PC-3 (cell line): ENCODE measurements around the gene IGFL2. TPM values are rescaled to one million over a fixed set of nuclear protein-coding genes. Genes with fewer than 3 reads are reported as not detected.

ENCODE experiments used
- ATAC-seq: fragments of 200-7000 bp; cut with Tn5 transposase; 2 replicates; pipeline ENCODE4 v1.9.1; 2020; ENCODE audit warnings: mild to moderate bottlenecking, moderate library complexity
- BruUV-seq: library from RNA; stranded (reverse); fragments of 400-500 nt; replicated peaks from 2 replicates; lab custom pipeline; 2021; lab: Mats Ljungman, UMichigan
- CTCF ChIA-PET: fragments of 300-600 bp; sonication (Branson Sonifier 250); formaldehyde crosslinking; loops from one replicate; lab custom pipeline; 2022; ENCODE audit warnings: antibody characterized with exemption; lab: Charles Lee
- POLR2A ChIA-PET: fragments of 300-600 bp; sonication (Branson Sonifier 250); formaldehyde crosslinking; loops from one replicate; lab custom pipeline; 2022; ENCODE audit warnings: antibody characterized with exemption; ENCODE audit not compliant: unreplicated experiment; lab: Charles Lee
- DNase-seq: peaks from one replicate; pipeline ENCODE4 v3.0.0-alpha.2; 2015
- H2AFZ ChIP-seq: fragments of 300-600 bp; sonication (generic); 2 replicates; pipeline ENCODE4 v1.6.0; 2016; ENCODE audit warnings: antibody characterized with exemption, low read length
- H3F3A ChIP-seq: fragments of 300-600 bp; sonication (generic); one replicate; pipeline ENCODE4 v1.6.0; 2017; ENCODE audit warnings: antibody characterized with exemption, low read length, control low read depth, mild to moderate bottlenecking; ENCODE audit not compliant: unreplicated experiment
- H3K27ac ChIP-seq: fragments of 300-600 bp; sonication (generic); 2 replicates; pipeline ENCODE4 v1.5.1; 2016; ENCODE audit warnings: mild to moderate bottlenecking, low read length
- H3K27me3 ChIP-seq: fragments of 300-600 bp; sonication (generic); 2 replicates; pipeline ENCODE4 v1.6.1; 2016; ENCODE audit warnings: low read length, mixed read lengths
- H3K36me3 ChIP-seq: fragments of 300-600 bp; sonication (generic); 2 replicates; pipeline ENCODE4 v1.6.1; 2016; ENCODE audit warnings: low read depth, mixed run types, low read length, mixed read lengths
- H3K4me1 ChIP-seq: fragments of 300-600 bp; sonication (generic); 2 replicates; pipeline ENCODE4 v1.5.1; 2016; ENCODE audit warnings: low read length; ENCODE audit not compliant: insufficient read depth
- H3K4me2 ChIP-seq: fragments of 300-600 bp; sonication (generic); 2 replicates; pipeline ENCODE4 v1.6.0; 2016; ENCODE audit warnings: low read length
- H3K4me3 ChIP-seq: fragments of 300-600 bp; sonication (generic); 2 replicates; pipeline ENCODE4 v1.5.1; 2016; ENCODE audit warnings: mild to moderate bottlenecking, low read length, mixed read lengths
- H3K79me2 ChIP-seq: fragments of 300-600 bp; sonication (generic); 2 replicates; pipeline ENCODE4 v1.6.1; 2017; ENCODE audit warnings: low read length, mixed read lengths
- H3K9ac ChIP-seq: fragments of 300-600 bp; sonication (generic); 2 replicates; pipeline ENCODE4 v1.6.0; 2016; ENCODE audit warnings: mild to moderate bottlenecking, low read length
- H3K9me2 ChIP-seq: fragments of 300-600 bp; sonication (generic); replicated peaks from 2 replicates; pipeline ENCODE4 v1.6.1; 2016; ENCODE audit warnings: mixed run types, low read length, mixed read lengths
- H3K9me3 ChIP-seq: fragments of 300-600 bp; sonication (generic); 2 replicates; pipeline ENCODE4 v1.6.1; 2016; ENCODE audit warnings: low read length, mixed read lengths
- H4K20me1 ChIP-seq: fragments of 300-600 bp; sonication (generic); 2 replicates; pipeline ENCODE4 v1.6.1; 2016; ENCODE audit warnings: low read length, mixed read lengths
- CTCF ChIP-seq: fragments of 300-600 bp; sonication (generic); conservative IDR thresholded peaks from 2 replicates; pipeline ENCODE4 v1.5.1; 2017; ENCODE audit warnings: antibody characterized with exemption, low read depth, mild to moderate bottlenecking, low read length
- EZH2 ChIP-seq: fragments of 300-600 bp; sonication (generic); IDR thresholded peaks from one replicate; pipeline ENCODE4 v1.6.1; 2017; ENCODE audit warnings: antibody characterized with exemption, mild to moderate bottlenecking, low read length; ENCODE audit not compliant: unreplicated experiment
- EZH2phosphoT487 ChIP-seq: fragments of 300-600 bp; sonication (generic); IDR thresholded peaks from 2 replicates; pipeline ENCODE4 v1.6.1; 2018; ENCODE audit warnings: mild to moderate bottlenecking, antibody characterized with exemption, low read length, borderline replicate concordance
- intact Hi-C: fragments of 100-400 bp; cut with micrococcal nuclease; formaldehyde crosslinking; loops from 2 replicates; pipeline ENCODE4 v1.9.0; 2023
- total RNA-seq: library from RNA; depleted of rRNA; stranded (reverse); fragments of >200 nt; gene quantifications from 2 replicates; pipeline ENCODE4 v1.2.3, GENCODE V29; 2014

IGFL2 gene
- total RNA-seq, 1 experiment from 2014 or later: not detected

GRCh38 chr19:46112527-46112926 lies 35.5 kb upstream of the IGFL2 start:
- Histone ChIP-seq H4K20me1 (no peaks in the 10 kb centered on the region), H3K4me1 (peaks cover 22% of the 10 kb centered on the region), H2AFZ (no peak overlapping the region), H3K79me2 (no peaks in the 10 kb centered on the region), H3K4me2 (no peak overlapping the region), H3F3A (no peaks in the 10 kb centered on the region), H3K36me3 (no peaks in the 10 kb centered on the region), H3K27me3 (peaks cover 5% of the 10 kb centered on the region; the same call in 1 of the 2 replicates), H3K9me3 (no peaks in the 10 kb centered on the region), H3K9me2 (no peaks in the 10 kb centered on the region), H3K4me3 (no peak overlapping the region), H3K27ac (no peak overlapping the region), H3K9ac (no peak overlapping the region)
- DNase-seq (no peak), ATAC-seq (no peak)
- TF ChIP-seq EZH2phosphoT487: no peak
- TF ChIP-seq CTCF: no peak
- TF ChIP-seq EZH2: no peak
- CTCF ChIA-PET: no interaction called here
- POLR2A ChIA-PET: no interaction called here
- intact Hi-C loops: no loop called here
- BruUV-seq: no TSS peak

- ATAC-seq (no peak), DNase-seq (no peak)
- Histone ChIP-seq H3K36me3 (no peaks in the 10 kb centered on the region), H3K9ac (no peak overlapping the region), H2AFZ (no peak overlapping the region), H3K79me2 (no peaks in the 10 kb centered on the region), H3K4me1 (peaks cover 32% of the 10 kb centered on the region), H3K27me3 (peaks cover 5% of the 10 kb centered on the region; the same call in 1 of the 2 replicates), H3K4me2 (no peak overlapping the region), H3F3A (no peaks in the 10 kb centered on the region), H3K27ac (no peak overlapping the region), H3K4me3 (no peak overlapping the region), H4K20me1 (no peaks in the 10 kb centered on the region), H3K9me2 (no peaks in the 10 kb centered on the region), H3K9me3 (no peaks in the 10 kb centered on the region)
- intact Hi-C loops: no loop called here
- ChIA-PET CTCF (no interaction called here), POLR2A (no interaction called here)
- TF ChIP-seq EZH2 (no peak), CTCF (no peak), EZH2phosphoT487 (no peak)
- BruUV-seq: no TSS peak
Observed at GRCh38 chr19:46113726-46114125, 34.3 kb upstream of the IGFL2 start.

- intact Hi-C loops: no loop called here
- Histone ChIP-seq H2AFZ (no peak overlapping the region), H3K27me3 (peaks cover 5% of the 10 kb centered on the region; the same call in 1 of the 2 replicates), H3K4me3 (no peak overlapping the region), H3K4me2 (peak overlapping the region; percentile 65), H3K9me2 (no peaks in the 10 kb centered on the region), H3K4me1 (peaks cover 35% of the 10 kb centered on the region), H3K36me3 (no peaks in the 10 kb centered on the region), H3K9me3 (no peaks in the 10 kb centered on the region), H3K9ac (no peak overlapping the region), H4K20me1 (no peaks in the 10 kb centered on the region), H3K27ac (peak overlapping the region; percentile 58), H3K79me2 (no peaks in the 10 kb centered on the region), H3F3A (no peaks in the 10 kb centered on the region)
- CTCF ChIA-PET: interaction anchor here (0.6 kb wide), 1 partner anchor 31 kb away, joined by 3 read pairs; no protein-coding TSS in a partner anchor
- peak; percentile 95 for ATAC-seq
- no peak for TF ChIP-seq EZH2phosphoT487
- no peak for TF ChIP-seq CTCF
- TF ChIP-seq EZH2: no peak
- BruUV-seq: no TSS peak
- POLR2A ChIA-PET: no interaction called here
- DNase-seq: peak; percentile 85
Observed at GRCh38 chr19:46115396-46116106, 32.5 kb upstream of the IGFL2 start.
